ENCODE data around the gene CYREN. TPM values are rescaled to one million over a fixed set of nuclear protein-coding genes. Genes with fewer than 3 reads are reported as not detected.

The CYREN gene, protein sequence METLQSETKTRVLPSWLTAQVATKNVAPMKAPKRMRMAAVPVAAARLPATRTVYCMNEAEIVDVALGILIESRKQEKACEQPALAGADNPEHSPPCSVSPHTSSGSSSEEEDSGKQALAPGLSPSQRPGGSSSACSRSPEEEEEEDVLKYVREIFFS
- 43.5 TPM for total RNA-seq

DNA sequence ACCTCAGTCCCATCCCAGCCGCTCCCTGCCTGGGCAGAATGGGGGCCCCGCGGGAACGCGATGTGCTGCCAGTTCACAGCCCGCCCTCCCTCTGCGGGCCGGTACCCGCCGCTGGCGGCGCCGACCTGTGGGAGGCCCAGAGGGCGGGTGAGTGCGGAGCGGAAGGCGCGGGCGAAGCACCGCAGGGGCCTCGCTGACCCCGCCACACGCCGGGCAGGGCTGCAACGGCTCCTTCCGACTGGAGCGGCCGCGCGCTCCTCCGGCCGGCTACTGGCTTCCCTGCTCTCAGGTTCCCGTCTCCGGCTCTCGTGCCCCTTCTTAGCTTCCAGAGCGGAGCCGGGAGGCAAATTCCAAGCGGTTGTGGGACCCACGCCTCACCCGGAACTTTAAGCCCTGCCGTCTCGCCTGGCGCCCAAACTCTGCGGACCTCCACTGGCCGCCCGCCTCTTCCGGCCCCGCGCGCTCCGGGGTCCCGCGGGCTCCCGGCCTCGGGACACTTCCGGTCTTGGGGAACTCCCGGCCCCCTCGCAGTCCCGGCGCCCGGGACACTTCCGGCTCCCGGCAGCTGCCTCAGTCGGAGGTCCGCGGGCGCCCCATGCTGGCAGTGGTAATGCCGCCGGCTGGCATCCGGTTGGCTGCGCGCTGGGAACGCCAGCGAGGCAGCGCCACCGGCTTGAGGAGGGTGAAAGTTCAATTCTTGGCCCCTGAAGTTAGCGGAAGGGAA, at the start of gene CYREN:
Gene CYREN (minus strand): TSS at position 434 of the 724 bp plus-strand sequence. CDS start 1,785 bp downstream, outside the sequence.

DNA sequence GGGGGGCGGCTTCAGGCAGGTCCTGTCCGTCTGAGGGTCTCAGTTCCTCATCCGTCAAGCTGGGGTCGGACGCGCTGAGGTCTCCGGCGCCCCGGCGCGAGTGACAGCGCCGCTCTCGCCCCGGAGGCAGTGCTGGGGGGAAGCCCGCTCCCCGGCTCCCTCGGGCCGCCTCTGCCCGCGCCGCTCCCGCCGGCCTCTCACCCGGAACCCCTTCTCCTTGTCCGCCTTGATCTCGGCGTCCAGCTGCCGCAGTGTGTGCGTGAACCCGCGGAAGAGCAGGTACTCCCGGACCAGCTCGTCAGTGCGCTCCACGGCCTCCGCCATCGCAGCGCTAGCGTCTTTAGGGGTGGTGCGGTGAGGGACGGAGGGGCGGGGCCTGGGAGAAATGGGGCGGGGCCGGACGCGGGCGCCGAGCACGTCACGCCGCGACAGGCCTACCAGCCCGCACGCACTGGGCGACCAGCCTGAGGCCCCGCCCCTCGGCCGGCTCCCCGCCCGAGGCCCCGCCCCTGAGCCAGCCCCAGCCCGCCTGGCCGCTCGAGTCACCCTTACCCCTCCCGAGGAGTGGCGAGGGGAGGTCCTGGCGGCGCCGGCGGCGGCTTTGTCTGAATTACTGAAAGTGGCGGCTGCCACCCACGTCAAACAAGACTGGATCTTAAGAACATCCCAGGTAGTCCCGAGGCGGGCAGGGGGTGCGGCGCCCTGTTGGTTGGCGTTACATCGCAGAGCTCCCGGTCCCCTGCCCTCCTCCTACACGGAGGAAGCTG, 40.9 kb upstream of the CYREN start, which contains the start of gene WDR91:
Gene WDR91 (minus strand): TSS at position 348 of the 767 bp plus-strand sequence. CDS start 24 bp downstream, at position 324.

DNA sequence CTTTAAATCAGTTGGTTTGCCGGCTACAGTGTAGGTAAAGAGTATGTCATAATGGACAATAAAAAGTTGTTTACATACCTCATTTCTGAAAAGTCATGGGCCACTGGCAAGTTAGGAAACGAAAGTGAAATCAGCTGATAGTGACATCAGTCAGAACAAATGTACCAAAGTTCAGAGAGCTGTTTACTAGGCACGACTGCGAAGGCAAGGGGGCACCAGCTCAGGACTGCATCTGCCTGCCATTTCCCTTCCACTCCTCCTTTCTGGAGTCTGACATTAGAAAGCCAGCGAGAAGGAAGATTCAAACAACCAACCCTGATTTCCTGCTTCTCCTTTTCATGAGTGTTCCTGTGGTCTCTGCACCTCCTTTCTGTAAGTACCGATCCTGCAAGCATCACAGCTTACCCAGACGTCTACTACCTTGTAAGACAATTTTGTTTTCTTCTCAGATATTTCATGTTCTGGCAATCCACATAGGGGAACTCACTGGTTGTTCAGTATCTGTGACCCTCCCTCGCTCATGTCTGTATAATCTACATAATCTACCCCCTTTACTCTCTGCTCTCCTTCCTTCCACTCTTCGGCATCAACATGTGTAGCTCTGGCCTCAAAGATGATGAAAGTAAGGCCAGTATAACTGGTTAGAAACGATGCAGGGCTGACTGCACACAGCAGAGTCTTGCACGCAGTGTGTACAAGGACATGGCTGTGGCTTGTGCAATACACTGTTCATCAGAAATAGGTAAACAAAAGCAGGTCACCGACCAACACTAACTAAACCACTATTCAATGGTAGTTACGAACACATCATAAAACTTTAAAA, 22.4 kb downstream of the CYREN start, which contains the start of gene TMEM140:
Gene TMEM140 (plus strand): TSS at position 174 of the 823 bp plus-strand sequence. CDS start 16,370 bp downstream, outside the sequence.

Small RNA genes lying within 50 kb of the gene (small RNA-seq; reads per million reads assigned to genes)
- gene MIR6509 (ENCODE audit: low replicate concordance): not detected

Other genes starting within 250 kb of the CYREN start
- 2.9 TPM for gene AGBL3, start 184.2 kb downstream of the CYREN start, total RNA-seq
- gene TMEM140, start 22.6 kb downstream of the CYREN start, total RNA-seq: 8.9 TPM
- 44.6 TPM for gene WDR91, start 40.8 kb upstream of the CYREN start, total RNA-seq
- 0.23 TPM for gene STRA8, start 63.1 kb upstream of the CYREN start, total RNA-seq